K562 (cell line): Measurements from ENCODE around the gene CTSZ. TPM values are rescaled to one million over a fixed set of nuclear protein-coding genes. Genes with fewer than 3 reads are reported as not detected.

Experiments
- ARHGAP35 ChIP-seq: fragments of 450-650 bp; IDR thresholded peaks from 2 replicates; pipeline ENCODE4 v1.6.1; 2018; ENCODE audit not compliant: partially characterized antibody
- CHD4 ChIP-seq: fragments of 200-600 bp; sonication (generic); IDR thresholded peaks from 3 replicates; pipeline ENCODE4 v1.6.1; 2012; ENCODE audit warnings: low read depth, mild to moderate bottlenecking, mixed read lengths, low read length, inconsistent platforms; ENCODE audit not compliant: insufficient read depth, insufficient replicate concordance, poor library complexity, severe bottlenecking
- FOXK1 ChIP-seq: sonication (generic); formaldehyde crosslinking; IDR thresholded peaks from 2 replicates; pipeline ENCODE4 v1.8.0; 2022; ENCODE audit warnings: missing genetic modification reagents, mild to moderate bottlenecking, borderline replicate concordance
- KLF13 ChIP-seq: fragments of 450-650 bp; IDR thresholded peaks from 2 replicates; pipeline ENCODE4 v1.6.1; 2016; ENCODE audit warnings: missing genetic modification characterization, low read depth, mild to moderate bottlenecking, missing compliant biosample characterization, moderate library complexity, borderline replicate concordance
- PHB2 ChIP-seq: fragments of 450-650 bp; IDR thresholded peaks from 2 replicates; pipeline ENCODE4 v1.6.1; 2017; ENCODE audit warnings: low read depth
- SIN3A ChIP-seq, 2 experiments: fragments of 150-350 bp in 1 of 2; IDR thresholded peaks; 2 replicates each; pipeline ENCODE4 v1.6.1; 2011 to 2016; ENCODE audit warnings: borderline replicate concordance in 2 of 2, low read depth in 2 of 2, low read length in 2 of 2, mild to moderate bottlenecking in 2 of 2, moderate library complexity in 2 of 2; ENCODE audit not compliant: control insufficient read depth in 1 of 2
- SP2 ChIP-seq: IDR thresholded peaks from 2 replicates; pipeline ENCODE4 v1.6.1; 2011; ENCODE audit warnings: mild to moderate bottlenecking, low read depth, low read length, moderate library complexity; ENCODE audit not compliant: poor library complexity, severe bottlenecking; ENCODE audit errors: extremely low read depth
- TARDBP ChIP-seq: fragments of 450-650 bp; IDR thresholded peaks from 2 replicates; pipeline ENCODE4 v1.6.1; 2016
- XRCC3 ChIP-seq: fragments of 450-650 bp; IDR thresholded peaks from 2 replicates; pipeline ENCODE4 v1.6.1; 2017; ENCODE audit warnings: mild to moderate bottlenecking, moderate library complexity
- ZEB2 ChIP-seq: fragments of 450-650 bp; IDR thresholded peaks from 2 replicates; pipeline ENCODE4 v1.6.1; 2016
- ZNF121 ChIP-seq: sonication (generic); formaldehyde crosslinking; conservative IDR thresholded peaks from 2 replicates; pipeline ENCODE4 v1.8.0; 2022; ENCODE audit warnings: missing genetic modification reagents
- ZNF140 ChIP-seq: fragments of 250-450 bp; sonication (Bioruptor Pico); IDR thresholded peaks from 2 replicates; pipeline ENCODE4 v1.8.0; 2021; ENCODE audit warnings: moderate library complexity, mild to moderate bottlenecking, inconsistent platforms
- ZNF518B ChIP-seq: fragments of 250-450 bp; sonication (Bioruptor Pico); IDR thresholded peaks from 2 replicates; pipeline ENCODE4 v1.5.0; 2021; ENCODE audit warnings: mild to moderate bottlenecking, moderate library complexity
- ZNF707 ChIP-seq: fragments of 250-450 bp; sonication (Bioruptor Pico); conservative IDR thresholded peaks from 2 replicates; pipeline ENCODE4 v1.8.0; 2022; ENCODE audit warnings: inconsistent platforms, mild to moderate bottlenecking, moderate library complexity
- polyA plus RNA-seq, 8 experiments: library from polyadenylated mRNA; depleted of rRNA in 4 of 8; stranded (reverse) in 5 of 8; unstranded in 3 of 8; fragments of >200 nt; fragmentation: Nextera tagmentation in 2 of 8; fragmentation: Illumina TruSeq in 1 of 8; extraction: Ambion mirVana in 2 of 8; extraction: Trizol in 1 of 8; gene quantifications; 2 replicates each; pipeline versions ENCODE4 v1.2.1 to v1.2.3, GENCODE V29; 2011 to 2014; ENCODE audit warnings: inconsistent platforms in 1 of 8, missing spikeins in 1 of 8
- total RNA-seq, 7 experiments: library from RNA; depleted of rRNA in 6 of 7; stranded (reverse); fragments of >200 nt in 6 of 7; fragmentation: Illumina TruSeq in 2 of 7; extraction: Trizol in 2 of 7; gene quantifications; 2 replicates each; pipeline versions ENCODE4 v1.2.1 to v1.2.3, GENCODE V29; 2011 to 2021; ENCODE audit warnings: low replicate concordance in 1 of 7
- TF ChIP-seq, protein P1 (sequence below): sonication (generic); formaldehyde crosslinking; IDR thresholded peaks from 2 replicates; pipeline ENCODE4 v1.9.0; 2022; ENCODE audit warnings: mild to moderate bottlenecking, missing genetic modification reagents
- TF ChIP-seq, protein P2 (sequence below): fragments of 450-650 bp; formaldehyde crosslinking; IDR thresholded peaks from 2 replicates; pipeline ENCODE4 v1.4.0; 2022; ENCODE audit warnings: missing genetic modification characterization
- TF ChIP-seq, protein P3 (sequence below): IDR thresholded peaks from 2 replicates; pipeline ENCODE4 v1.6.1; 2011; ENCODE audit not compliant: insufficient read length; ENCODE audit errors: extremely low read depth
- TF ChIP-seq, protein P4 (sequence below): fragments of 250-450 bp; sonication (Bioruptor Pico); IDR thresholded peaks from 2 replicates; pipeline ENCODE4 v1.5.0; 2021; ENCODE audit warnings: mild to moderate bottlenecking, borderline replicate concordance

CTSZ gene
- total and polyA plus RNA-seq, 9 of the 15 experiments (the other 6 are each of a cell fraction or from before 2014, with no cell fraction given) = 1.6 to 143 (median 82.8) TPM

GRCh38 chr20:59010995-59011873 is 4.2 kb upstream of the CTSZ start (continued):
- TF ChIP-seq ZNF518B (CRISPR knock-in tag) (no peak), ZNF140 (CRISPR knock-in tag) (no peak), TARDBP (no peak), FOXK1 (CRISPR knock-in tag) (no peak), XRCC3 (no peak), KLF13 (tag) (0 out of 2 replicates have a peak, but pooled peaks have one; percentile 7), SIN3A (IDR thresholded peaks at IDR 0.05; ENCODE audit: borderline replicate concordance in 2 of 2, control insufficient read depth in 1 of 2, low read depth in 2 of 2, low read length in 2 of 2) (no peak), ZNF707 (CRISPR knock-in tag) (no peak), PHB2 (no peak), SP2 (no peak), ARHGAP35 (no peak), CHD4 (no peak), ZNF121 (CRISPR knock-in tag) (no peak), ZEB2 (no peak)
- TF ChIP-seq, protein P1, sequence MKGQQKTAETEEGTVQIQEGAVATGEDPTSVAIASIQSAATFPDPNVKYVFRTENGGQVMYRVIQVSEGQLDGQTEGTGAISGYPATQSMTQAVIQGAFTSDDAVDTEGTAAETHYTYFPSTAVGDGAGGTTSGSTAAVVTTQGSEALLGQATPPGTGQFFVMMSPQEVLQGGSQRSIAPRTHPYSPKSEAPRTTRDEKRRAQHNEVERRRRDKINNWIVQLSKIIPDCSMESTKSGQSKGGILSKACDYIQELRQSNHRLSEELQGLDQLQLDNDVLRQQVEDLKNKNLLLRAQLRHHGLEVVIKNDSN (CRISPR knock-in tag) = no peak
- TF ChIP-seq, protein P2, sequence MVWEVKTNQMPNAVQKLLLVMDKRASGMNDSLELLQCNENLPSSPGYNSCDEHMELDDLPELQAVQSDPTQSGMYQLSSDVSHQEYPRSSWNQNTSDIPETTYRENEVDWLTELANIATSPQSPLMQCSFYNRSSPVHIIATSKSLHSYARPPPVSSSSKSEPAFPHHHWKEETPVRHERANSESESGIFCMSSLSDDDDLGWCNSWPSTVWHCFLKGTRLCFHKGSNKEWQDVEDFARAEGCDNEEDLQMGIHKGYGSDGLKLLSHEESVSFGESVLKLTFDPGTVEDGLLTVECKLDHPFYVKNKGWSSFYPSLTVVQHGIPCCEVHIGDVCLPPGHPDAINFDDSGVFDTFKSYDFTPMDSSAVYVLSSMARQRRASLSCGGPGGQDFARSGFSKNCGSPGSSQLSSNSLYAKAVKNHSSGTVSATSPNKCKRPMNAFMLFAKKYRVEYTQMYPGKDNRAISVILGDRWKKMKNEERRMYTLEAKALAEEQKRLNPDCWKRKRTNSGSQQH (CRISPR knock-in tag) = no peak
- TF ChIP-seq, protein P3, sequence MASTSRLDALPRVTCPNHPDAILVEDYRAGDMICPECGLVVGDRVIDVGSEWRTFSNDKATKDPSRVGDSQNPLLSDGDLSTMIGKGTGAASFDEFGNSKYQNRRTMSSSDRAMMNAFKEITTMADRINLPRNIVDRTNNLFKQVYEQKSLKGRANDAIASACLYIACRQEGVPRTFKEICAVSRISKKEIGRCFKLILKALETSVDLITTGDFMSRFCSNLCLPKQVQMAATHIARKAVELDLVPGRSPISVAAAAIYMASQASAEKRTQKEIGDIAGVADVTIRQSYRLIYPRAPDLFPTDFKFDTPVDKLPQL = no peak
- TF ChIP-seq, protein P4, sequence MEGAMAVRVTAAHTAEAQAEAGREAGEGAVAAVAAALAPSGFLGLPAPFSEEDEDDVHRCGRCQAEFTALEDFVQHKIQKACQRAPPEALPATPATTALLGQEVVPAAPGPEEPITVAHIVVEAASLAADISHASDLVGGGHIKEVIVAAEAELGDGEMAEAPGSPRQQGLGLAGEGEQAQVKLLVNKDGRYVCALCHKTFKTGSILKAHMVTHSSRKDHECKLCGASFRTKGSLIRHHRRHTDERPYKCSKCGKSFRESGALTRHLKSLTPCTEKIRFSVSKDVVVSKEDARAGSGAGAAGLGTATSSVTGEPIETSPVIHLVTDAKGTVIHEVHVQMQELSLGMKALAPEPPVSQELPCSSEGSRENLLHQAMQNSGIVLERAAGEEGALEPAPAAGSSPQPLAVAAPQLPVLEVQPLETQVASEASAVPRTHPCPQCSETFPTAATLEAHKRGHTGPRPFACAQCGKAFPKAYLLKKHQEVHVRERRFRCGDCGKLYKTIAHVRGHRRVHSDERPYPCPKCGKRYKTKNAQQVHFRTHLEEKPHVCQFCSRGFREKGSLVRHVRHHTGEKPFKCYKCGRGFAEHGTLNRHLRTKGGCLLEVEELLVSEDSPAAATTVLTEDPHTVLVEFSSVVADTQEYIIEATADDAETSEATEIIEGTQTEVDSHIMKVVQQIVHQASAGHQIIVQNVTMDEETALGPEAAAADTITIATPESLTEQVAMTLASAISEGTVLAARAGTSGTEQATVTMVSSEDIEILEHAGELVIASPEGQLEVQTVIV (CRISPR knock-in tag) = no peak
